SK-N-SH (cell line): ENCODE measurements around the gene CAPZA2. TPM values are rescaled to one million over a fixed set of nuclear protein-coding genes. Genes with fewer than 3 reads are reported as not detected.

ENCODE experiments used
- CTCF ChIA-PET: fragments of 300-600, 350-600 bp; formaldehyde crosslinking; extraction: SDS; loops from one replicate; lab custom pipeline; 2021; lab: Yijun Ruan, JAX
- POLR2A ChIA-PET: fragments of 350-600 bp; sonication (Branson Sonifier 250); formaldehyde crosslinking; extraction: SDS; loops from one replicate; lab custom pipeline; 2020; ENCODE audit warnings: antibody characterized with exemption, inconsistent platforms; lab: Yijun Ruan, JAX
- DNase-seq: peaks from one replicate; pipeline ENCODE4 v3.0.0; 2012
- H2AFZ ChIP-seq: fragments of 200-600 bp; sonication (generic); 2 replicates; pipeline ENCODE4 v1.8.1; 2016; ENCODE audit warnings: antibody characterized with exemption, mild to moderate bottlenecking, low read depth
- H3F3A ChIP-seq: fragments of 200-600 bp; sonication (generic); replicated peaks from 2 replicates; pipeline ENCODE3; 2016; ENCODE audit warnings: antibody characterized with exemption, mild to moderate bottlenecking; ENCODE audit not compliant: insufficient read depth
- H3K27ac ChIP-seq, 2 experiments: fragments of 200-500 bp in 1 of 2; fragments of 200-600 bp in 1 of 2; sonication (Bioruptor generic) in 1 of 2; sonication (generic), shearing (Covaris generic) in 1 of 2; 2 replicates each; pipeline versions ENCODE4 v1.5.1 to v1.6.1; 2014 to 2016; ENCODE audit warnings: low read depth in 2 of 2, inconsistent platforms in 1 of 2, low read length in 1 of 2, mild to moderate bottlenecking in 1 of 2, mixed read lengths in 1 of 2
- H3K27me3 ChIP-seq: fragments of 200-600 bp; sonication (generic), shearing (Covaris generic); 2 replicates; pipeline ENCODE4 v1.6.1; 2016; ENCODE audit warnings: mixed run types; ENCODE audit not compliant: insufficient read depth
- H3K36me3 ChIP-seq, 2 experiments: fragments of 200-500 bp in 1 of 2; fragments of 200-600 bp in 1 of 2; sonication (Bioruptor generic) in 1 of 2; sonication (generic) in 1 of 2; replicated peaks in 1 of 2; 2 replicates each; pipeline versions ENCODE3 to v1.5.1; 2014 to 2016; ENCODE audit warnings: low read length in 1 of 2, mild to moderate bottlenecking in 1 of 2; ENCODE audit not compliant: insufficient read depth in 2 of 2, control insufficient read depth in 1 of 2
- H3K4me1 ChIP-seq, 2 experiments: fragments of 200-500 bp in 1 of 2; fragments of 200-600 bp in 1 of 2; sonication (Bioruptor generic) in 1 of 2; sonication (generic), shearing (Covaris generic) in 1 of 2; 2 replicates each; pipeline versions ENCODE4 v1.5.1 to v1.6.1; 2014 to 2016; ENCODE audit warnings: low read depth in 1 of 2, low read length in 1 of 2, mixed run types in 1 of 2; ENCODE audit not compliant: insufficient read depth in 2 of 2, control insufficient read depth in 1 of 2
- H3K4me2 ChIP-seq: fragments of 200-600 bp; sonication (generic), shearing (Covaris generic); 2 replicates; pipeline ENCODE4 v1.6.1; 2017; ENCODE audit warnings: mixed run types
- H3K4me3 ChIP-seq, 2 experiments: fragments of 200-500 bp in 1 of 2; fragments of 200-600 bp in 1 of 2; sonication (Bioruptor generic) in 1 of 2; sonication (generic), shearing (Covaris generic) in 1 of 2; 2 replicates each; pipeline versions ENCODE4 v1.5.1 to v1.8.1; 2014 to 2016; ENCODE audit warnings: low read depth in 2 of 2, inconsistent platforms in 1 of 2, low read length in 1 of 2, mild to moderate bottlenecking in 1 of 2, mixed read lengths in 1 of 2, moderate library complexity in 1 of 2
- H3K79me2 ChIP-seq: fragments of 200-600 bp; sonication (generic); 2 replicates; pipeline ENCODE4 v1.8.1; 2017; ENCODE audit warnings: mild to moderate bottlenecking; ENCODE audit not compliant: insufficient read depth
- H3K9ac ChIP-seq: fragments of 200-600 bp; sonication (generic); 2 replicates; pipeline ENCODE4 v1.6.1; 2017; ENCODE audit warnings: mixed run types
- H3K9me2 ChIP-seq: fragments of 200-600 bp; sonication (generic); 2 replicates; pipeline ENCODE4 v1.6.1; 2017; ENCODE audit warnings: mixed run types
- H3K9me3 ChIP-seq: fragments of 200-600 bp; sonication (generic); 2 replicates; pipeline ENCODE4 v1.6.1; 2017; ENCODE audit warnings: mixed run types, mild to moderate bottlenecking, moderate library complexity
- H4K20me1 ChIP-seq: fragments of 200-600 bp; sonication (generic); 2 replicates; pipeline ENCODE4 v1.6.1; 2017; ENCODE audit warnings: mild to moderate bottlenecking, mixed run types; ENCODE audit not compliant: insufficient read depth
- CHD2 ChIP-seq: fragments of 150-350 bp; IDR thresholded peaks from 2 replicates; pipeline ENCODE4 v1.6.1; 2018; ENCODE audit warnings: low read length; ENCODE audit not compliant: partially characterized antibody
- ELF1 ChIP-seq: IDR thresholded peaks from 2 replicates; pipeline ENCODE4 v1.4.0; 2012
- EP300 ChIP-seq, 2 experiments: IDR thresholded peaks; 2 replicates each; pipeline versions ENCODE4 v1.4.0 to v1.6.1; 2012; ENCODE audit warnings: borderline replicate concordance in 1 of 2, low read depth in 1 of 2, low read length in 1 of 2
- FOSL2 ChIP-seq: IDR thresholded peaks from 2 replicates; pipeline ENCODE4 v1.4.0; 2012; ENCODE audit warnings: low read depth, mild to moderate bottlenecking, moderate library complexity, borderline replicate concordance
- FOXJ3 ChIP-seq: sonication (generic); formaldehyde crosslinking; IDR thresholded peaks from 2 replicates; pipeline ENCODE4 v1.5.1; 2020; ENCODE audit warnings: mild to moderate bottlenecking, missing genetic modification reagents
- GATA2 ChIP-seq: sonication (generic); formaldehyde crosslinking; IDR thresholded peaks from 2 replicates; pipeline ENCODE4 v1.5.0; 2020; ENCODE audit warnings: mild to moderate bottlenecking, missing genetic modification reagents
- MXI1 ChIP-seq: IDR thresholded peaks from 2 replicates; pipeline ENCODE4 v1.6.1; 2012; ENCODE audit warnings: mild to moderate bottlenecking, low read depth, low read length, improper control_type of control experiment
- NRF1 ChIP-seq: IDR thresholded peaks from 2 replicates; pipeline ENCODE4 v1.6.1; 2012; ENCODE audit warnings: low read depth, mild to moderate bottlenecking, low read length
- RAD21 ChIP-seq: IDR thresholded peaks from 2 replicates; pipeline ENCODE4 v1.6.1; 2012; ENCODE audit warnings: mild to moderate bottlenecking, low read length
- RCOR1 ChIP-seq: fragments of 150-350 bp; IDR thresholded peaks from 2 replicates; pipeline ENCODE4 v1.6.1; 2017; ENCODE audit warnings: antibody characterized with exemption, low read length
- RXRA ChIP-seq: IDR thresholded peaks from 2 replicates; pipeline ENCODE4 v1.4.0; 2012; ENCODE audit warnings: low read depth, mild to moderate bottlenecking, borderline replicate concordance
- SIN3A ChIP-seq: IDR thresholded peaks from 2 replicates; pipeline ENCODE4 v1.6.1; 2012; ENCODE audit warnings: low read depth, mild to moderate bottlenecking, low read length, moderate library complexity, borderline replicate concordance
- TAF1 ChIP-seq: IDR thresholded peaks from 2 replicates; pipeline ENCODE4 v1.6.1; 2012; ENCODE audit warnings: low read depth, mild to moderate bottlenecking, low read length, moderate library complexity, borderline replicate concordance
- TCF12 ChIP-seq: IDR thresholded peaks from 2 replicates; pipeline ENCODE4 v1.4.0; 2012
- WGBS: methylation state at CpG from one replicate; pipeline ENCODE4 v1.1.6; 2017; ENCODE audit warnings: low lambda C conversion rate; 5-methylcytosine and 5-hydroxymethylcytosine counted together
- polyA plus RNA-seq, 3 experiments: library from polyadenylated mRNA; depleted of rRNA; stranded (reverse); fragments of >200 nt; gene quantifications; 2 replicates each; pipeline ENCODE4 v1.2.3, GENCODE V29; 2012
- TF ChIP-seq, protein P1 (sequence below): IDR thresholded peaks from 2 replicates; pipeline ENCODE4 v1.4.0; 2012; ENCODE audit warnings: low read depth
- TF ChIP-seq, protein P2 (sequence below): IDR thresholded peaks from 2 replicates; pipeline ENCODE4 v1.4.0; 2012; ENCODE audit warnings: low read depth, borderline replicate concordance
- TF ChIP-seq, protein P3 (sequence below): fragments of 150-350 bp; IDR thresholded peaks from 2 replicates; pipeline ENCODE4 v1.6.1; 2017; ENCODE audit warnings: antibody characterized with exemption, low read length, low read depth, borderline replicate concordance

The CAPZA2 gene
- polyA plus RNA-seq, 1 of the 3 experiments (the other 2 are of a cell fraction): 44.6 TPM

DNA sequence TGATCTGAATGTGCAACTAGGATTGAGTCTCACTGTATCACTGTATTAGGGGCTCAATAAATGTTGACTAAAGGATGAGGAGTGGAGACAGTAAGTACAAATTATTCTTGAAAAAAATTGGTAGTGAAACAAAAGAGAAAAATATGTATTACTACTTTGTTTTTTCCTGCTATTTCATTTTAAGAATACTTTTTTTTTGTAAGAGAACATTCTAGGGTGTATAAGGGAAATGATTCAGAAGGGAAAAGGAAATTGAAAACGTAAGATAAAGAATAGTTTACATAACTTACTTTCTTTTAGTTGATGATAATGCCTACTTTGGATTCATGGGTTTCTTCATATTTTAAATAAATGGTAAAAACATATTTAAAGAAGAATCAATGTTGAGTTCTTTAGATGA lies 9.6 kb downstream of the CAPZA2 start:
- Histone ChIP-seq H3K4me3 (no peak overlapping the region), H3K4me2 (peak overlapping the region; percentile 12)

DNA sequence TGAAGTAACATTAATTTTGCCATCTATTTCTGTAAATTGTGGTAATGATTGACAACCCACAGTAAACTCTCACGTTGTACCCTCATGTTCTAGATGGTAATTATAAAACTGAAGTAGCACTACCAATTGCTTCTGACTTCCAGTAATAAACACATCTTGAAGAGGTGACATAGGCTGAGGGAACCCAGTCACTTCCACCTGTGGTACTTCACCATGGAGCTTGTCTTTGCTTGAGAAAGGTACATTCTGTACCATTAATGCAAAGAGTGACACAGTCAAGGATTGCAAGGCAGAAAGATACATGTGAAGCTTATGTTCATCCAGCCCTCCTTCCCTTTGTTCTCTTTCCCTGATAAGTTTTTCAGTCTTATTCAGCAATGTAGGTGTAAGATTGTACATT lies 11.2 kb downstream of the CAPZA2 start:
- Histone ChIP-seq H3K36me3 (peaks cover 17 to 21% of the 10 kb centered on the region in 2 experiments), H3K4me3 (no peak overlapping the region), H3K4me2 (no peak overlapping the region), H3K27me3 (no peaks in the 10 kb centered on the region), H2AFZ (no peak overlapping the region), H3K79me2 (peaks cover 100% of the 10 kb centered on the region), H3F3A (peaks cover 9% of the 10 kb centered on the region), H3K9me3 (no peaks in the 10 kb centered on the region), H3K27ac (no peak overlapping the region), H3K9me2 (no peaks in the 10 kb centered on the region), H4K20me1 (peaks cover 100% of the 10 kb centered on the region), H3K9ac (no peak overlapping the region), H3K4me1 (peaks cover 9 to 13% of the 10 kb centered on the region in 2 experiments)
- ChIA-PET POLR2A (no interaction called here), CTCF (interaction anchor here (0.6 to 2.5 kb wide), 4 partner anchors 9 to 301 kb away, joined by 3 to 8 read pairs (median 6); no protein-coding TSS in a partner anchor)
- DNase-seq: no peak
- 89% methylated on average over 1 of the region's 1 CpG for WGBS
- TF ChIP-seq, protein P1, sequence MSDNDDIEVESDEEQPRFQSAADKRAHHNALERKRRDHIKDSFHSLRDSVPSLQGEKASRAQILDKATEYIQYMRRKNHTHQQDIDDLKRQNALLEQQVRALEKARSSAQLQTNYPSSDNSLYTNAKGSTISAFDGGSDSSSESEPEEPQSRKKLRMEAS: no peak
- no peak for TF ChIP-seq CHD2
- TF ChIP-seq SIN3A: no peak
- TF ChIP-seq MXI1: no peak
- no peak for TF ChIP-seq TCF12
- TF ChIP-seq NRF1: no peak
- TF ChIP-seq GATA2: no peak
- no peak for TF ChIP-seq RXRA
- TF ChIP-seq FOXJ3 (CRISPR knock-in tag): no peak
- TF ChIP-seq, protein P2, sequence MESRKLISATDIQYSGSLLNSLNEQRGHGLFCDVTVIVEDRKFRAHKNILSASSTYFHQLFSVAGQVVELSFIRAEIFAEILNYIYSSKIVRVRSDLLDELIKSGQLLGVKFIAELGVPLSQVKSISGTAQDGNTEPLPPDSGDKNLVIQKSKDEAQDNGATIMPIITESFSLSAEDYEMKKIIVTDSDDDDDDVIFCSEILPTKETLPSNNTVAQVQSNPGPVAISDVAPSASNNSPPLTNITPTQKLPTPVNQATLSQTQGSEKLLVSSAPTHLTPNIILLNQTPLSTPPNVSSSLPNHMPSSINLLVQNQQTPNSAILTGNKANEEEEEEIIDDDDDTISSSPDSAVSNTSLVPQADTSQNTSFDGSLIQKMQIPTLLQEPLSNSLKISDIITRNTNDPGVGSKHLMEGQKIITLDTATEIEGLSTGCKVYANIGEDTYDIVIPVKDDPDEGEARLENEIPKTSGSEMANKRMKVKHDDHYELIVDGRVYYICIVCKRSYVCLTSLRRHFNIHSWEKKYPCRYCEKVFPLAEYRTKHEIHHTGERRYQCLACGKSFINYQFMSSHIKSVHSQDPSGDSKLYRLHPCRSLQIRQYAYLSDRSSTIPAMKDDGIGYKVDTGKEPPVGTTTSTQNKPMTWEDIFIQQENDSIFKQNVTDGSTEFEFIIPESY: no peak

More for the DNA sequence above, 9.6 kb downstream of the CAPZA2 start:
- TF ChIP-seq TAF1 (no peak), EP300 (IDR thresholded peaks at IDR 0.05; ENCODE audit: borderline replicate concordance in 1 of 2, low read depth in 1 of 2, low read length in 1 of 2) (no peak), ELF1 (no peak), RCOR1 (no peak), MXI1 (no peak), FOSL2 (no peak), RAD21 (no peak), RXRA (no peak)
- TF ChIP-seq, protein P3, sequence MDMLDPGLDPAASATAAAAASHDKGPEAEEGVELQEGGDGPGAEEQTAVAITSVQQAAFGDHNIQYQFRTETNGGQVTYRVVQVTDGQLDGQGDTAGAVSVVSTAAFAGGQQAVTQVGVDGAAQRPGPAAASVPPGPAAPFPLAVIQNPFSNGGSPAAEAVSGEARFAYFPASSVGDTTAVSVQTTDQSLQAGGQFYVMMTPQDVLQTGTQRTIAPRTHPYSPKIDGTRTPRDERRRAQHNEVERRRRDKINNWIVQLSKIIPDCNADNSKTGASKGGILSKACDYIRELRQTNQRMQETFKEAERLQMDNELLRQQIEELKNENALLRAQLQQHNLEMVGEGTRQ: no peak
- Histone ChIP-seq H3F3A (peaks cover 9% of the 10 kb centered on the region), H4K20me1 (peaks cover 100% of the 10 kb centered on the region), H3K79me2 (peaks cover 100% of the 10 kb centered on the region), H3K27me3 (no peaks in the 10 kb centered on the region), H2AFZ (no peak overlapping the region), H3K4me1 (peaks cover 9 to 13% of the 10 kb centered on the region in 2 experiments), H3K27ac (peak overlapping the region in 1 of 2 experiments; percentile 37; a peak in 2 of 4 replicates), H3K36me3 (peaks cover 17 to 21% of the 10 kb centered on the region in 2 experiments), H3K9ac (no peak overlapping the region), H3K9me2 (no peaks in the 10 kb centered on the region), H3K9me3 (no peaks in the 10 kb centered on the region)
- 46% methylated on average over 1 of the region's 1 CpG for WGBS
- DNase-seq: no peak
- ChIA-PET CTCF (interaction anchor here (0.9 kb wide), 1 partner anchor 113 kb away, joined by 3 read pairs; no protein-coding TSS in a partner anchor), POLR2A (no interaction called here)
